GM12801 (cell line): ENCODE results near the gene KLK2.

Experiments used
- CTCF ChIP-seq: IDR thresholded peaks from one replicate; pipeline ENCODE4 v1.5.1; 2011; ENCODE audit warnings: control low read depth; ENCODE audit not compliant: insufficient read length; ENCODE audit errors: extremely low read depth

The KLK2 gene

GRCh38 chr19:50873056-50873455 lies at the start of gene KLK2:
Gene KLK2 (plus strand): TSS chr19:50873439. CDS start chr19:50873474, 35 bp downstream.
- TF ChIP-seq CTCF = no peak

- TF ChIP-seq CTCF = no peak
Observed at GRCh38 chr19:50826492-50827240, 46.6 kb upstream of the KLK2 start.

- no peak for TF ChIP-seq CTCF
Observed at GRCh38 chr19:50827476-50827875, 45.8 kb upstream of the KLK2 start.

- no peak for TF ChIP-seq CTCF
Observed at GRCh38 chr19:50829801-50830200, 43.4 kb upstream of the KLK2 start.

GRCh38 chr19:50830266-50831025 lies 42.8 kb upstream of the KLK2 start:
- TF ChIP-seq CTCF = no peak

- no peak for TF ChIP-seq CTCF
Observed at GRCh38 chr19:50831026-50831396, 42.2 kb upstream of the KLK2 start.

GRCh38 chr19:50832666-50833065 lies 40.6 kb upstream of the KLK2 start:
- no peak for TF ChIP-seq CTCF
